GM12878 (cell line): ENCODE results near the gene ATP5PO. TPM values are rescaled to one million over a fixed set of nuclear protein-coding genes. Genes with fewer than 3 reads are reported as not detected.

Source experiments
- ATAC-seq: fragments of 200-7000 bp; cut with Tn5 transposase; 3 replicates; pipeline ENCODE4 v1.9.1; 2020; ENCODE audit warnings: mild to moderate bottlenecking, moderate library complexity
- BruUV-seq: library from RNA; stranded (reverse); fragments of 400-500 nt; replicated peaks from 2 replicates; lab custom pipeline; 2021; lab: Mats Ljungman, UMichigan
- CTCF ChIA-PET: fragments of 300-600 bp; sonication (Branson Sonifier 250); formaldehyde crosslinking; extraction: SDS; loops from one replicate; lab custom pipeline; 2021; ENCODE audit warnings: inconsistent platforms; lab: Yijun Ruan, JAX
- POLR2A ChIA-PET: fragments of 350-600 bp; formaldehyde crosslinking; extraction: SDS; loops from one replicate; lab custom pipeline; 2021; ENCODE audit warnings: inconsistent platforms; lab: Charles Lee
- RAD21 ChIA-PET: fragments of 300-600 bp; sonication (Branson Sonifier 250); formaldehyde crosslinking; loops from one replicate; lab custom pipeline; 2023; ENCODE audit warnings: antibody characterized with exemption; ENCODE audit not compliant: unreplicated experiment; lab: Charles Lee
- SMC1A ChIA-PET: fragments of 300-600 bp; sonication (Branson Sonifier 250); formaldehyde crosslinking; loops from one replicate; lab custom pipeline; 2023; ENCODE audit not compliant: unreplicated experiment, uncharacterized antibody; lab: Charles Lee
- DNase-seq: peaks from one replicate; pipeline ENCODE4 v3.0.0-alpha.2; 2011; ENCODE audit warnings: low read depth, low spot score
- FAIRE-seq: peaks from 3 replicates; lab custom pipeline; 2011; peaks lifted over from hg19 to GRCh38; lab: Jason Lieb, UNC
- H2AFZ ChIP-seq: 2 replicates; pipeline ENCODE4 v1.6.0; 2011; ENCODE audit warnings: low read depth, low read length, control low read depth; ENCODE audit not compliant: control insufficient read depth
- H3K27ac ChIP-seq: 2 replicates; pipeline ENCODE4 v1.5.1; 2011; ENCODE audit warnings: control low read depth; ENCODE audit not compliant: control insufficient read depth, insufficient read depth
- H3K27me3 ChIP-seq, 2 experiments: replicated peaks in 1 of 2; 2 replicates each; pipeline versions ENCODE4 v1.6.0 to v1.6.1; 2011; ENCODE audit warnings: low read length in 1 of 2; ENCODE audit not compliant: control insufficient read depth in 2 of 2, insufficient read depth in 2 of 2
- H3K36me3 ChIP-seq, 2 experiments: 2 replicates each; pipeline ENCODE4 v1.5.1; 2011; ENCODE audit warnings: low read length in 1 of 2; ENCODE audit not compliant: control insufficient read depth in 2 of 2, insufficient read depth in 2 of 2
- H3K4me1 ChIP-seq: 2 replicates; pipeline ENCODE4 v1.6.1; 2011; ENCODE audit warnings: mild to moderate bottlenecking, low read length, moderate library complexity, mixed read lengths; ENCODE audit not compliant: control insufficient read depth, insufficient read depth
- H3K4me2 ChIP-seq: 2 replicates; pipeline ENCODE4 v1.6.0; 2011; ENCODE audit warnings: control low read depth; ENCODE audit not compliant: control insufficient read depth, insufficient read depth
- H3K4me3 ChIP-seq: fragments of 200-600 bp; sonication (generic); 2 replicates; pipeline ENCODE4 v1.5.1; 2016
- H3K79me2 ChIP-seq: 2 replicates; pipeline ENCODE4 v1.6.0; 2011; ENCODE audit warnings: low read length; ENCODE audit not compliant: control insufficient read depth, insufficient read depth
- H3K9ac ChIP-seq: 2 replicates; pipeline ENCODE4 v1.8.0; 2011; ENCODE audit warnings: low read length, control low read depth, mixed read lengths; ENCODE audit not compliant: control insufficient read depth, insufficient read depth
- H3K9me3 ChIP-seq: replicated peaks from 3 replicates; pipeline ENCODE4 v1.5.1; 2011; ENCODE audit warnings: mild to moderate bottlenecking, low read length; ENCODE audit not compliant: control insufficient read depth, insufficient read depth
- H4K20me1 ChIP-seq: 2 replicates; pipeline ENCODE4 v1.6.0; 2011; ENCODE audit not compliant: control insufficient read depth, insufficient read depth
- ETV6 ChIP-seq, 2 experiments: fragments of 450-650 bp in 1 of 2; IDR thresholded peaks in 1 of 2; conservative IDR thresholded peaks in 1 of 2; 2 replicates each; pipeline ENCODE4 v1.6.1; 2014; ENCODE audit warnings: antibody characterized with exemption in 1 of 2, borderline replicate concordance in 1 of 2, low read depth in 1 of 2, mild to moderate bottlenecking in 1 of 2, moderate library complexity in 1 of 2
- GATAD2B ChIP-seq: fragments of 450-650 bp; conservative IDR thresholded peaks from 2 replicates; pipeline ENCODE4 v1.6.1; 2017; ENCODE audit warnings: low read depth, mild to moderate bottlenecking, moderate library complexity
- IKZF1 ChIP-seq: fragments of 450-650 bp; conservative IDR thresholded peaks from 2 replicates; pipeline ENCODE4 v1.6.1; 2017; ENCODE audit warnings: antibody characterized with exemption, mild to moderate bottlenecking
- JUND ChIP-seq: IDR thresholded peaks from 2 replicates; pipeline ENCODE4 v1.6.1; 2012; ENCODE audit warnings: low read depth, mild to moderate bottlenecking, low read length, improper control_type of control experiment, moderate library complexity
- KLF5 ChIP-seq: fragments of 450-650 bp; IDR thresholded peaks from 2 replicates; pipeline ENCODE4 v1.6.1; 2014; ENCODE audit warnings: mild to moderate bottlenecking; ENCODE audit not compliant: partially characterized antibody
- MEF2A ChIP-seq: IDR thresholded peaks from 2 replicates; pipeline ENCODE4 v1.6.1; 2011; ENCODE audit warnings: low read depth, mild to moderate bottlenecking, low read length, moderate library complexity; ENCODE audit not compliant: insufficient read depth
- MEF2B ChIP-seq: fragments of 450-650 bp; IDR thresholded peaks from 2 replicates; pipeline ENCODE4 v1.6.1; 2018; ENCODE audit warnings: mild to moderate bottlenecking, moderate library complexity; ENCODE audit not compliant: partially characterized antibody, poor library complexity, severe bottlenecking
- NR2C2 ChIP-seq: IDR thresholded peaks from 2 replicates; pipeline ENCODE4 v1.6.1; 2011; ENCODE audit warnings: borderline replicate concordance, low read depth; ENCODE audit not compliant: control insufficient read depth, insufficient read length
- PKNOX1 ChIP-seq: fragments of 450-650 bp; IDR thresholded peaks from 2 replicates; pipeline ENCODE4 v1.6.1; 2016; ENCODE audit warnings: mild to moderate bottlenecking
- POLR2A ChIP-seq: IDR thresholded peaks from 2 replicates; pipeline ENCODE4 v1.6.1; 2011; ENCODE audit warnings: low read depth, mild to moderate bottlenecking, low read length
- RAD21 ChIP-seq: IDR thresholded peaks from 2 replicates; pipeline ENCODE4 v1.6.1; 2011; ENCODE audit warnings: mild to moderate bottlenecking, low read depth, low read length, moderate library complexity; ENCODE audit not compliant: insufficient read depth
- RELB ChIP-seq: fragments of 450-650 bp; IDR thresholded peaks from 2 replicates; pipeline ENCODE4 v1.6.1; 2017; ENCODE audit warnings: low read depth, mild to moderate bottlenecking, moderate library complexity
- SIN3A ChIP-seq: IDR thresholded peaks from 2 replicates; pipeline ENCODE4 v1.6.1; 2012; ENCODE audit warnings: low read depth, low read length, improper control_type of control experiment
- SREBF1 ChIP-seq: IDR thresholded peaks from 2 replicates; pipeline ENCODE4 v1.6.1; 2012; ENCODE audit warnings: mild to moderate bottlenecking, low read length
- TCF3 ChIP-seq: IDR thresholded peaks from 2 replicates; pipeline ENCODE4 v1.6.1; 2012; ENCODE audit warnings: low read depth, mild to moderate bottlenecking, low read length, borderline replicate concordance; ENCODE audit not compliant: insufficient read depth
- WGBS: methylation state at CpG from one replicate; pipeline ENCODE4 v1.1.6; 2016; ENCODE audit warnings: low lambda C conversion rate; ENCODE audit not compliant: insufficient replicate concordance, insufficient coverage; ENCODE audit errors: missing lambda C conversion rate; 5-methylcytosine and 5-hydroxymethylcytosine counted together
- in situ Hi-C: fragments of 300-500 bp; cut with MboI; formaldehyde crosslinking; loops from 9 replicates; pipeline ENCODE4 v1.14.3; 2018; ENCODE audit warnings: mixed read lengths
- intact Hi-C: fragments of 100-400 bp; cut with micrococcal nuclease; formaldehyde crosslinking; loops from one replicate; pipeline ENCODE4 v1.14.2; 2022; ENCODE audit not compliant: unreplicated experiment
- polyA plus RNA-seq, 11 experiments: library from polyadenylated mRNA; depleted of rRNA in 4 of 11; unstranded in 6 of 11; stranded (reverse) in 5 of 11; fragments of >200 nt; fragmentation: Nextera tagmentation in 4 of 11; fragmentation: Illumina TruSeq in 1 of 11; extraction: Ambion mirVana in 4 of 11; extraction: Trizol in 1 of 11; gene quantifications; 1 replicate in 1 of 11; 2 replicates in 10 of 11; pipeline versions ENCODE4 v1.2.1 to v1.2.3, GENCODE V29; 2011 to 2016; ENCODE audit warnings: inconsistent platforms in 2 of 11, missing spikeins in 2 of 11, low read depth in 1 of 11
- total RNA-seq, 4 experiments: library from RNA; depleted of rRNA in 3 of 4; stranded (reverse); fragments of >200 nt in 3 of 4; fragmentation: Illumina TruSeq in 1 of 4; extraction: Trizol in 1 of 4; gene quantifications; 2 replicates each; pipeline versions ENCODE4 v1.2.1 to v1.2.3, GENCODE V29; 2013 to 2021

Gene ATP5PO
- total and polyA plus RNA-seq, 10 of the 15 experiments (the other 5 are each of a cell fraction or from before 2014, with no cell fraction given): 251 to 1,656 (median 470) TPM

- H3K27me3 ChIP-seq: no peaks in the 10 kb centered on the region
- POLR2A ChIA-PET: interaction anchor here (0.6 to 3.6 kb wide), 9 partner anchors 9 to 125 kb away, joined by 3 to 54 read pairs (median 4); no protein-coding TSS in a partner anchor
- ATAC-seq (peak; percentile 61), FAIRE-seq (peak; percentile 41), DNase-seq (peak; percentile 76)
- H3K4me1 ChIP-seq: peaks cover 51% of the 10 kb centered on the region
- CTCF ChIA-PET: interaction anchor here (1.3 to 5.6 kb wide), 7 partner anchors 9 to 398 kb away, joined by 3 to 71 read pairs (median 8); no protein-coding TSS in a partner anchor
- peak overlapping the region; percentile 78 for H3K9ac ChIP-seq
- RAD21 ChIA-PET: interaction anchor here (1.0 to 9.1 kb wide), 11 partner anchors 12 to 398 kb away, joined by 3 to 182 read pairs (median 14); no protein-coding TSS in a partner anchor
- no peaks in the 10 kb centered on the region for H4K20me1 ChIP-seq
- H3K9me3 ChIP-seq: no peaks in the 10 kb centered on the region; the same call in 2 of the 3 replicates
- no peaks in the 10 kb centered on the region for H3K36me3 ChIP-seq
- in situ Hi-C loops (loop anchor here (5.0 kb wide), 1 partner anchor 123 kb away; the partner anchor contains the start of genes MRPS6 and SLC5A3), intact Hi-C loops (no loop called here)
- BruUV-seq: TSS peak; percentile 64
- peak overlapping the region; percentile 90 for H3K4me2 ChIP-seq
- 20% methylated on average over 12 of the region's 12 CpGs for WGBS
- H3K79me2 ChIP-seq: no peaks in the 10 kb centered on the region
- SMC1A ChIA-PET: interaction anchor here (0.8 to 14.9 kb wide), 12 partner anchors 11 to 398 kb away, joined by 3 to 290 read pairs (median 20); no protein-coding TSS in a partner anchor
- H3K27ac ChIP-seq: peak overlapping the region; percentile 97
- H2AFZ ChIP-seq: no peak overlapping the region; the same call in 1 of the 2 replicates
- H3K4me3 ChIP-seq: peak overlapping the region; percentile 38; the same call in 1 of the 2 replicates
- TF ChIP-seq JUND (0 out of 2 replicates have a peak, but pooled peaks have one; percentile 45), IKZF1 (peak; percentile 92), MEF2B (peak; percentile 14), SREBF1 (no peak), SIN3A (no peak), POLR2A (0 out of 2 replicates have a peak, but pooled peaks have one; percentile 8), TCF3 (0 out of 2 replicates have a peak, but pooled peaks have one; percentile 22), KLF5 (no peak), MEF2A (no peak), RAD21 (no peak), ETV6 (conservative IDR thresholded peaks at IDR 0.05 in 1 of 2, IDR thresholded peaks at IDR 0.05 in 1 of 2; ENCODE audit: borderline replicate concordance in 1 of 2, low read depth in 1 of 2) (peak in 1 of 2 experiments; percentile 60; a peak in 1 of 4 replicates), RELB (peak; percentile 77), PKNOX1 (no peak), NR2C2 (no peak), GATAD2B (0 out of 2 replicates have a peak, but pooled peaks have one; percentile 47)
Observed at GRCh38 chr21:33949516-33950430, 34.2 kb upstream of the ATP5PO start.
